CD4-positive, alpha-beta T cell treated with Interleukin-12 subunit alpha and Interleukin-12 subunit beta, for 1 hour (primary cell): ENCODE data around the gene CCM2.

Experiments used
- DNase-seq: peaks from one replicate; pipeline ENCODE4 v3.0.0-alpha.2; 2020

The CCM2 gene

GRCh38 chr7:45071528-45071927, 71.5 kb downstream of the CCM2 start:
- no peak for DNase-seq

DNA sequence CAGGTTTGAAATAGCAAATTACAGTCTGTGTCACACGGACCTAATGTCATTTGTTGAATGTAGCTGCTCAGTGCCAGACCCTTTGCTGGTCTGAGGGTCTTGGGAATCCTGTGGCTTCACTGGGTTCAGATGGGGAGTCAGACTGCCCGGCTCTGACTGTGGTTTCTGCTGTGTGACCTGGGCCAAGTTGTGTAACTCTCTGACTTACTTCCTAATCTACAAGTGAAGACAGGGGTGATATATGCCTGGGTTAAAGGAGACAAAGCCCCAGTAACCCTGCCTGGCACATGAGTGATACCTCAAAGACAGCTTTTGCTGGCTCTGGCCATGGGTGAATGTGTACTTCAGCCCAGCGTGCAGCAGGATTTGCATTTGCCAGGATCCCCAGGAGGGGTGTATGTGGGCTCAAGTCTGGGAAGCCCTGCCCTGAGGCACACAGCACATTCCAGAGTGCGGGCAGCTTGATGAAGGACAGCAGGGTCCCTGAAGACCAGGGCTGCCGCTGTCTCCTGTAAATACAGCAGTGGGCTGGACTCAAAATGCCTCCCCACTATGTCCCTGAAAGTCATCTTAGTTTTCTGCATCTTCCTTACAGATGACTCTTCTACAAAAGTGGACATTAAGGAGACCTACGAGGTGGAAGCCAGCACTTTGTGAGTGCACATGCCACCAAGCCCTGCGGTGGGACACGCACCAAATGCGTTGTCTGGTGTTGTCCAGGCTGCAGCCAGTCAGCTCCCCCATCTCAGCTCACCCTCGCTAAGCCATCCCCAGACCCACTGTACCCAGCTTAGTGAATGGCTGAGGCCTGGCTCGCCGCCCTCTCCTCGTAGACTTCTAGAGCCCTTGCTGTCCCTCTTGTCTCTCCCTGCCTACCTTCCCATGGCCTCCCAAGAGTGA, 72.4 kb downstream of the CCM2 start:
- DNase-seq, result no peak

- no peak for DNase-seq
Observed at GRCh38 chr7:45073031-45073785, 73.2 kb downstream of the CCM2 start.

DNA sequence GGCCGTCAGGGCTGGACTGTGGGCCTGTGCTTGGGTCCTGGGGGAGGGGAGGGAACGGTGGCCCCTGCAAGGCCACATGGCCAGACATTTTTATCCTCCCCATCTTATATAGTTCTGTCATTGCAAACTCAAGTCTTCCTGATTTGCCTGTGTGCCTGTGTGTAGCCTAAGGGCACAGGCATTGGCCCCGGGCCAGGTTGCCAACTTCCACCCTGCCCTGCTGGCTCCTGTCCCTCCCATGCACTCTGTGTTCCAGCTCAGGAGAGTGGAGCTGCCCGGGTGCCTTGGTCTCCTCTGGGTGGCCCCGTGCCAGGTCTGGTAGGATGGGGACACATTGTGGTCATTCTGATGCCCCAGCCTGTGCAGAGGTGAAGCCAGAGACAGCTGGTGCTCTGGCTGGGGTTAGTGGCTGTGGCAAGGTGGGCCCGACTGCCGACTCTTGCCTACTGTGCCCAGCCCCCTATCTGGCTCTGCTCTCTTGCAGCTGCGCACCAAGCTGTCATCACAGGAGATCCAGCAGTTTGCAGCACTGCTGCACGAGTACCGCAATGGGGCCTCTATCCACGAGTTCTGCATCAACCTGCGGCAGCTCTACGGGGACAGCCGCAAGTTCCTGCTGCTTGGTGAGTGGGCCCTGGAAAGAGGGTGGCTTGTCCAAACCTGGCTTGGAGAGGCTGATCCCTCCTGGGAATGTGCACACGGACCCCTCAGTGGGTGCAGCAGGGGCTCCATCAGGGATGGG, 74.0 kb downstream of the CCM2 start:
- DNase-seq, result no peak

DNA sequence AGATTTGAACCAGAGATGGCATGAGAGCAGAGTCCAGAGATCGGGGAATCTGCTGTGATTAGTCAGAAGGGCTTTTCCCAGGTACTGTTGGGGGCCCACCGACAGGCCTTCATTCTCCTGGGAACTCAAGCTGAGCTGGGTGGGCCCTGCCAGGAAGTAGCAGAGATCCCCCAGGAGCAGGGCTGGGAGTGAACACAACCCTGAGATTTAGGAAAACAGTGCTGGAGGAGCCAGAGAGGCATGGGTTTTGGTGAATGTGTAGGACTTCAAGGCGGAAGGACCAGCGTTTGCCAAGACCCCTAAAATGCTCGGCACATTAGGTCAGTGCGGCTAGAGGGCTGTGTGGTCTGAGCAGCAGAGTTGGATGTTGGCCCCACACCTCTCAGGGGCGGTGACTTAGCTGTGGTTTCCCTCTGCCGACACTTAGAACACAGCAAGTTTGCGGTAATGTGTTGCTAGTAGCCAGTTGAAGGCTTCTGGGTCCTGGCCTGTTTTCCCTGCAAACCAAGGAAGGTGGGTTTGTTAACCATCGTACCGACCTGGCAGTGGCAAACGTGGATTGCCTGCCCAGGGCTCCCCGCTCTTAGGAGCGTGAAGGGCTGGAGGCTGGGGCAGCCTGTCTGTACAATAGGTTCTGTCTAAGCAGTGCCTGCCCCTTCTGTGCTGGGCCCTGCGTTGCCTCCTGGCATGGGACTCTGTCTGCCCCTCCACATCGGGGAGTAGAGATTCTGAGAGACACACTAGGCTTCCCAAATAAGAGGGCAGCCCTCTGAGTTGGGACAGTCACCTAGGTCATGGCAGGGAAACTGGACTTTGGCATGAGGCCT, 74.7 kb downstream of the CCM2 start:
- DNase-seq, result no peak

DNA sequence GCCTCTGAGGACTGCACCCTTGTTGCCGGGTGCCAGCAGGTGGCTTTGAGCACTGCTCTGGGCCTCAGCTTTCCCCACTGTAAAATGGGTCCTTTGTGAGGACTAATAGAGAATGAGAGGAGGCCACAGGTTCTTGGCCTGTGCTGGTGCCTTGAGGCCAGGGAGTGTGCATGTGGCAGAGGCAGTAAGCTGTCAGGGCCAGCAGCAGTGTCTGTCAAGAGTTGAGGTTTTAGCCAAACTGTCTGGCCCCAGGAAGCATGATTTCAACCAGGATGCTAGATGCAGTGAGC, 75.3 kb downstream of the CCM2 start:
- DNase-seq, result no peak

GRCh38 chr7:45075871-45076796, 76.1 kb downstream of the CCM2 start:
- DNase-seq, result no peak

GRCh38 chr7:45076946-45077345, 76.9 kb downstream of the CCM2 start:
- DNase-seq, result no peak

DNA sequence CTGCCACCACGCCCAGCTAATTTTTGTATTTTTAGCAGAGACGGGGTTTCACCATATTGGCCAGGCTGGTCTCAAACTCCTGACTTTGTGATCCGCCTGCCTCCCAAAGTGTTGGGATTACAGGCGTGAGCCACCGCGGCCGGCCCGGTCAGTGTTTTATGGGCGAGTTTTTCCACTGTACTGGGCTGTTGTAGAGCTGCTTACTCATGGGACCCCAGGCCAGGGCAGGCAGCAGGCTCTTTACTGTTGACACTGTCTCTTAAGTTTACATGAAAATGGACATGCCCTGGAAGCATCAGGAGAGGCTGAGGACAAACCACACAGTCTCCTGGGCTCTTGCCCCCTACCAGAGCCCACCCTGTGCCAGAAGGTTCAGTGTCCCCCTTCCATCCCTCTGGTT, 77.6 kb downstream of the CCM2 start:
- no peak for DNase-seq

- DNase-seq, result no peak
Observed at GRCh38 chr7:45078125-45078681, 78.2 kb downstream of the CCM2 start.

DNA sequence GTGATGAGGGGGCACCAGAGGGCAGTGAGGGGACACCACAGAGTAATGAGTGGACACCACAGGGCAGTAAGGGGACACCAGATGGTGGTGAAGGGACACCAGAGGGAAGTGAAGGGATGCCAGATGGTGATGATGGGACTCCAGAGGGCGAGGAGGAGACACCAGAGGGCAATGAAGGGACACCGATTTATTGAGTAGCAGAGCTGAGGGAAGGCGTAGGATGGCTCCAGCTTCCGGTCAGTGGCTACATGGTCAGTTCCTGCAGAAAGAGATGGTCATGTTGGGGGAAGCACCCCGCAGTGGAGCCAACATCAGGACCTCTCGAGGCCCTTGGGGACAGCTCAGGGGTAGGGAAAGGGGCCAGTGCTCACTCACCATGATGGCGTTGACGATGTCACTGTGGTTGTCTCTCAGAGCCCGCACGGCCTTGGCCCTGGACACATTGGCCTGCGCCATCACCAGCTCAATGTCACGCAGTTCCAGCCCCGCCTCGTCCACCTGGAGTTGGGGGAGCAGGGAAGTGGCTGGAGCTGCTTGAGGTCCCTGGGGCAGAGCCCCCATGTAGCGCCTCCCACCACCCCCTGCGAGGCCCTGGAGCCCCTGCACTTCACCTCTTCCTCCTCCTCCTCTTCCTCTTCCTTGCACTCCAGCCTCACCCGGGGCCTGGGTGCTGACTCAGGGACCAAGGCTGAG, 80.4 kb downstream of the CCM2 start:
- DNase-seq, result no peak

- no peak for DNase-seq
Observed at GRCh38 chr7:45080958-45081669, 81.1 kb downstream of the CCM2 start.

- DNase-seq, result no peak
Observed at GRCh38 chr7:45081670-45081974, 81.6 kb downstream of the CCM2 start.

DNA sequence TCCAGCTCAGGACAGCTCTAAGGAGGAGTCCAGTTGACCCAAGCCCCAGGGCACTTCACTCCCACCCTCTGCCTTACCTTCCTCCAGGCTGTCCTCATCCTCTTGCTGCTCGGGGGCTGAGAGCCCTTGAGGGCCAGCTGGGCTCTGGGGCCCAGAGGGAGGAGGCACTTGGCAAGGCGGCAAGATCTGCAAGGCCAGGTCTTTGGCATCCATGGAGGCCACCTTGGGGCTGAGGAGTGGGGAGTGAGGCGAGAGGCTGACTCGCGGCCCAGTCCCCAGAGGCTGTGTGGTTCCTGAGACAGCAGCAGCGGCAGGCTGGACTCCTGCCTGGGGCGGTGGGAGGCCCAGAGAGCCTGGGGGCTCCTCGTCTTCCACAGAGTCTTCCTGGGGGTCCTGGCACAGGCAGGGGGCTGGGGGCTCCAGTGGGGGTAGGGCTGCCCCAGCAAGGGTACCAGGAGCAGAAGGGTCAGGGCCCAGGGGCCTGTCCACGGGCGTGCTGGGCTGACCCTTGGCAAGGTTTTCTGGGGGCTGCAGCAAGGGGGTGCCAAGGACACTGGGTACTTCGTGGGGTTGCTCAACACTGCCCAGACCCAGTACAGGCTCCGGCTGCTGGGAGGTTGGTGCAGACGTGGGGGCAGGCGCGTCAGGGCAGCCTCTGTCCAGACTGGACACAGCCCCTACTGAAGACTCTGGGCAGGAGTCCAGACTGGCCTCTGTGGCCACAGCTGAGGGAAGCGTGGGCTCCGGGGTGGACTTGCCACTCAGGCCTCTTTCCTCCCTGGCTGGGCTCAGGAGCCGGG, 82.2 kb downstream of the CCM2 start:
- DNase-seq, result no peak

- no peak for DNase-seq
Observed at GRCh38 chr7:45082831-45083331, 82.9 kb downstream of the CCM2 start.

DNA sequence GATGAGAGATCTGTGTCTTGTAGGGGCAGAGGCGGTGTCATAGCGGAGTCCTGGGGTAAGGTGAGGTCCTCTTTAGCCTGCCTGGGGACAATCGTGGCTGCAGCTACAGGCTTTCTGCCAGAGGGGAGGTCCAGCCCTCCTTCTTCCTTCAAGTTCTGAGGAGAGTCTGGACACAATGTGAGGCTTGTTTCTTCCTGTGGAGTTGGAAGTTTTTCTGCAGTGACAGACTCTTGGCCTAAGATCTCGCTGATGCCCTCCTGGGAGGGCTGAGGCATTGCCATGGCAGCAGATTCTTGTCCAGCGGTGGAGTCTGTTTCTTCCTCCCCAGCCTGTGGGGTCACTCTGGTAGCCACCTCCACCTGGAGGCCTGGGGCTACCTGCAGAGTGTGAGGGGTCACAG, 84.3 kb downstream of the CCM2 start:
- DNase-seq, result no peak

DNA sequence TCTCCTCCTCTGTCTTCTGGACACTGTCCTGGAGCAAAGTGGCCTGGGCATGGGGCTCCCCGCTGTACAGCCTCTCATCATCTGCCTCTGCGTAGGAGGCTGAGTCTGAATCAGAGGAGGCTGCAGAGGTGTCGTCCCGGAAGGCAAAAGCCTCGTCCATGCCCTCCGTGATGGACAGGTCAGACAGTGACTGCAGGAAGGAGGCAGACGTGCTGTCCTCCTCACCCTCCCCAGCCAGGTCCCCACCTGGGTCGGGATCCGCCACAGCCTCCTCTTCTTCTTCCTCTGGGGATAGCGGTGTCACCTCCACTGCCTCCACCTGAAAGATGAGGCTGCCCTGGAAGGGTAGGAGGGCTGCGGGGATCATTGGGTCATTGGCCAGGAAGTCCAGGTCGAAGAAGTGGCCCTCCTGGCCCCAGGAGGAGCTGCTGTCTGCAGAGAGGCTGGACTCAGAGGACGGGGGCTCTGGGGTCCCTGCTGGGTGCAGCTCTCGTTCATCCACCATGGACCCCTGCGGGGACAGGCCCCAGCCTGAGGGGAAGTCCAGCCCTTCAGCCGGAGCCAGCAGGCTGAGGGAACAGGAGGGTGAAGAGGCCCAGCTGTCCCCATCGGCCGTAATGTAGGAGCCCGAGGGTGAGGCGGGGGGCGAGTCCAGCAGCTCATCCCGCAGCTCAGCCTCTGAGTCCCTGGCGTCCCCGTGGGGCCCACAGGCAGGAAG, 85.1 kb downstream of the CCM2 start:
- no peak for DNase-seq

DNA sequence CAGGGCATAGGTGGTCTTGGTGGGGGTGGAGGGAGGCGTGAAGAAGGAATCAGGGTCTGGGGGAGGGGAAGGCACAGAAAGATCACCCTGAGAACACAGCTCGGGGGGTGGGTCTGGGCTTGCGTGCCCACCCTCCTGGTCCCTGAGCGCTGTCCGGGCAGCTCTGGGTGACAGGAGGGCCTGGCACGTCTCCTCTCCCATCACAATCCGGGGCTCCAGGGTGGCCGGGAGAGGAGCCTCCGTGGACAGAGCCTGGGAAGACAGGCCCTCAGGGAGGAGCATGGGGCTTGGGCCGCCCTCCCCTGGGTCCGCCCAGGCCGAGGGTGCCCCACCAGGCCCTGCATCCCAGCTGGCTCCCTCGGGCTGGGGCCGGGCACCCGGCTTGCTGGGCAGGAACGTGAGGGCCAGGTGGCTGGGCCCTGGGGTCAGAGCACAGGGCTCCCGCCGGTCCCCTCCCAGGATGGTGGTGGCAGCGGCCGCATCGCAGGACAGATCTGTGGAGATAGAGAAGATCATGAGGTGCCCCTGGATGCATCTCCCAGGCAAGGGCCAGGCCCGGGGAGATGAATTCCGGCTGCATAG, 85.7 kb downstream of the CCM2 start:
- no peak for DNase-seq
